ENCODE measurements around the gene TEF.

Gene TEF

GRCh38 chr22:41359376-41359775, 22.4 kb upstream of the TEF start:
- Histone ChIP-seq H3K4me1 (ENCODE audit: insufficient read depth, low read length, severe bottlenecking) (no peaks in the 10 kb centered on the region), H3K9ac (ENCODE audit: low read length) (no peak overlapping the region), H3K27me3 (ENCODE audit: insufficient read depth, low read length) (no peaks in the 10 kb centered on the region), H3K79me2 (ENCODE audit: insufficient read depth, low read length) (no peaks in the 10 kb centered on the region), H3K36me3 (ENCODE audit: insufficient read depth, low read length) (peaks cover 28% of the 10 kb centered on the region), H3K4me2 (ENCODE audit: low read length) (no peak overlapping the region), H3F3A (ENCODE audit: insufficient read depth, low read length) (no peaks in the 10 kb centered on the region), H3K9me3 (ENCODE audit: low read length) (no peaks in the 10 kb centered on the region), H3K4me3 (ENCODE audit: low read depth, low read length, poor library complexity, severe bottlenecking) (no peak overlapping the region), H3K9me2 (ENCODE audit: low read depth, low read length) (no peaks in the 10 kb centered on the region), H4K20me1 (ENCODE audit: insufficient read depth, low read length) (no peaks in the 10 kb centered on the region), H2AFZ (ENCODE audit: low read length) (no peak overlapping the region), H3K27ac (ENCODE audit: low read depth, low read length, poor library complexity, severe bottlenecking) (no peak overlapping the region)
- TF ChIP-seq CTCF (IDR thresholded peaks at IDR 0.05; ENCODE audit: low read length) (no peak), EZH2 (IDR thresholded peaks at IDR 0.05; ENCODE audit: borderline replicate concordance, low read length) (no peak)

- H3F3A ChIP-seq (ENCODE audit: insufficient read depth, low read length): no peaks in the 10 kb centered on the region
- no peak overlapping the region for H3K4me2 ChIP-seq (ENCODE audit: low read length)
- H3K4me1 ChIP-seq (ENCODE audit: insufficient read depth, low read length, severe bottlenecking): no peaks in the 10 kb centered on the region
- H3K79me2 ChIP-seq (ENCODE audit: insufficient read depth, low read length): no peaks in the 10 kb centered on the region
- no peak overlapping the region for H3K9ac ChIP-seq (ENCODE audit: low read length)
- no peak overlapping the region for H3K27ac ChIP-seq (ENCODE audit: low read depth, low read length, poor library complexity, severe bottlenecking)
- H3K9me3 ChIP-seq (ENCODE audit: low read length): no peaks in the 10 kb centered on the region
- no peaks in the 10 kb centered on the region for H4K20me1 ChIP-seq (ENCODE audit: insufficient read depth, low read length)
- H3K9me2 ChIP-seq (ENCODE audit: low read depth, low read length): no peaks in the 10 kb centered on the region
- H3K4me3 ChIP-seq (ENCODE audit: low read depth, low read length, poor library complexity, severe bottlenecking): no peak overlapping the region
- TF ChIP-seq EZH2 (IDR thresholded peaks at IDR 0.05; ENCODE audit: borderline replicate concordance, low read length) (no peak), CTCF (IDR thresholded peaks at IDR 0.05; ENCODE audit: low read length) (no peak)
- H3K27me3 ChIP-seq (ENCODE audit: insufficient read depth, low read length): no peaks in the 10 kb centered on the region
- no peak overlapping the region for H2AFZ ChIP-seq (ENCODE audit: low read length)
- H3K36me3 ChIP-seq (ENCODE audit: insufficient read depth, low read length): peaks cover 22% of the 10 kb centered on the region
These were observed 21.6 kb upstream of the TEF start for GRCh38 chr22:41360126-41360525.

- Histone ChIP-seq H3K4me3 (ENCODE audit: low read depth, low read length, poor library complexity, severe bottlenecking) (no peak overlapping the region), H3K4me2 (ENCODE audit: low read length) (no peak overlapping the region), H3K27ac (ENCODE audit: low read depth, low read length, poor library complexity, severe bottlenecking) (no peak overlapping the region), H3K9ac (ENCODE audit: low read length) (no peak overlapping the region), H3K36me3 (ENCODE audit: insufficient read depth, low read length) (peaks cover 6% of the 10 kb centered on the region), H3K9me2 (ENCODE audit: low read depth, low read length) (no peaks in the 10 kb centered on the region), H3K27me3 (ENCODE audit: insufficient read depth, low read length) (no peaks in the 10 kb centered on the region), H3F3A (ENCODE audit: insufficient read depth, low read length) (no peaks in the 10 kb centered on the region), H2AFZ (ENCODE audit: low read length) (no peak overlapping the region), H3K79me2 (ENCODE audit: insufficient read depth, low read length) (no peaks in the 10 kb centered on the region), H3K9me3 (ENCODE audit: low read length) (no peaks in the 10 kb centered on the region), H4K20me1 (ENCODE audit: insufficient read depth, low read length) (no peaks in the 10 kb centered on the region), H3K4me1 (ENCODE audit: insufficient read depth, low read length, severe bottlenecking) (peaks cover 6% of the 10 kb centered on the region)
- TF ChIP-seq CTCF (IDR thresholded peaks at IDR 0.05; ENCODE audit: low read length): no peak
- no peak for TF ChIP-seq EZH2 (IDR thresholded peaks at IDR 0.05; ENCODE audit: borderline replicate concordance, low read length)
These were observed 19.9 kb upstream of the TEF start for GRCh38 chr22:41361716-41362310.
